ENCODE measurements around the gene ICAM1. TPM values are rescaled to one million over a fixed set of nuclear protein-coding genes. Genes with fewer than 3 reads are reported as not detected.

The ICAM1 gene
- total and polyA plus RNA-seq, 2 of the 8 experiments (the other 6 are each of a cell fraction or from before 2014, with no cell fraction given): 4.0 to 9.4 TPM

GRCh38 chr19:10320602-10321416, 49.9 kb downstream of the ICAM1 start:
- Histone ChIP-seq H3K27me3 (replicated peaks in 1 of 4; ENCODE audit: control insufficient read depth in 3 of 4, extremely low read depth in 1 of 4, insufficient read depth in 3 of 4, low read length in 3 of 4) (no peaks in the 10 kb centered on the region; a peak in 1 of 7 replicates), H3K79me1 (ENCODE audit: low read depth, low read length) (no peaks in the 10 kb centered on the region), H3K27ac (ENCODE audit: low read depth, low read length) (no peak overlapping the region), H4K91ac (replicated peaks; ENCODE audit: insufficient read length, low read length) (no peak overlapping the region), H3K9me3 (ENCODE audit: insufficient read depth in 2 of 2, low read depth in 1 of 2, low read length in 1 of 2) (no peaks in the 10 kb centered on the region), H2BK12ac (ENCODE audit: low read depth, low read length) (no peak overlapping the region), H3K79me2 (ENCODE audit: control insufficient read depth in 1 of 2, insufficient read depth in 2 of 2, low read length in 2 of 2) (no peaks in the 10 kb centered on the region), H3K23ac (ENCODE audit: insufficient read length) (no peak overlapping the region), H3K23me2 (ENCODE audit: low read depth, low read length) (no peaks in the 10 kb centered on the region; the same call in 1 of the 2 replicates), H2AK5ac (ENCODE audit: low read depth, low read length) (no peak overlapping the region), H3K9ac (replicated peaks in 1 of 4; ENCODE audit: extremely low read depth in 1 of 4, low read depth in 3 of 4, low read length in 3 of 4) (no peak overlapping the region), H2AFZ (ENCODE audit: low read length) (no peak overlapping the region), H2BK20ac (ENCODE audit: low read length) (no peak overlapping the region), H2BK5ac (ENCODE audit: low read depth, low read length) (no peak overlapping the region), H3K4ac (replicated peaks; ENCODE audit: insufficient read length, low read depth, low read length) (no peak overlapping the region), H3K14ac (ENCODE audit: insufficient read length) (no peak overlapping the region), H4K5ac (ENCODE audit: insufficient read length, low read depth, low read length) (no peak overlapping the region), H2BK120ac (replicated peaks; ENCODE audit: low read depth, low read length) (no peak overlapping the region), H3K4me2 (ENCODE audit: insufficient read depth in 1 of 2, low read depth in 2 of 2, low read length in 2 of 2) (no peak overlapping the region), H3K56ac (replicated peaks; ENCODE audit: insufficient read length, low read depth, low read length) (no peak overlapping the region), H3K36me3 (ENCODE audit: control insufficient read depth in 2 of 4, insufficient read depth in 4 of 4, low read length in 3 of 4) (peaks cover 23 to 68% (median 51%) of the 10 kb centered on the region in 4 experiments), H3K18ac (ENCODE audit: extremely low read depth, low read length) (no peak overlapping the region), H4K8ac (ENCODE audit: extremely low read depth, insufficient read depth, low read length) (no peak overlapping the region), H2BK15ac (ENCODE audit: low read length) (no peak overlapping the region), H4K20me1 (replicated peaks in 1 of 2; ENCODE audit: control insufficient read depth in 1 of 2, insufficient read depth in 2 of 2, low read length in 2 of 2) (peaks cover 0 to 12% of the 10 kb centered on the region in 2 experiments), H3K4me3 (ENCODE audit: extremely low read depth in 1 of 4, insufficient read depth in 2 of 4, low read depth in 3 of 4, low read length in 4 of 4) (no peak overlapping the region), H3K4me1 (replicated peaks in 1 of 4; ENCODE audit: control insufficient read depth in 3 of 4, insufficient read depth in 4 of 4, low read length in 3 of 4) (no peaks in the 10 kb centered on the region; a peak in 1 of 7 replicates)
- no peak for FAIRE-seq
- CTCF ChIA-PET (ENCODE audit: partially characterized antibody): interaction anchor here (0.6 to 2.4 kb wide), 9 partner anchors 9 to 68 kb away, joined by 3 to 13 read pairs (median 3); partner anchors contain the start of gene ZGLP1
- no peak for DNase-seq (ENCODE audit: low read depth in 1 of 2, low spot score in 2 of 2)
- 88% methylated on average over 25 of the region's 32 CpGs; no CpG with 5 or more reads in 1 of the 2 experiments for WGBS, 2 experiments (ENCODE audit: extremely low coverage in 1 of 2, insufficient coverage in 1 of 2, insufficient read length in 1 of 2, insufficient replicate concordance in 2 of 2, low coverage in 1 of 2, low lambda C conversion rate in 2 of 2, missing lambda C conversion rate in 1 of 2)
- POLR2A ChIA-PET (ENCODE audit: partially characterized antibody): interaction anchor here (1.5 to 11.4 kb wide), 3 partner anchors 12 to 31 kb away, joined by 6 to 104 read pairs (median 7); partner anchors contain the start of genes ICAM5 and RAVER1
- TF ChIP-seq SUZ12 (IDR thresholded peaks at IDR 0.05; ENCODE audit: low read length) (no peak), NANOG (IDR thresholded peaks at IDR 0.05; ENCODE audit: insufficient read depth, low read depth, low read length, poor library complexity, severe bottlenecking) (no peak), POLR2A (IDR thresholded peaks at IDR 0.05; ENCODE audit: control extremely low read depth in 1 of 2, low read depth in 2 of 2, low read length in 2 of 2) (no peak), KDM1A (IDR thresholded peaks at IDR 0.05; ENCODE audit: borderline replicate concordance, low read length) (no peak), ZNF274 (IDR thresholded peaks at IDR 0.05; ENCODE audit: borderline replicate concordance, extremely low read depth, low read length) (no peak), TEAD4 (IDR thresholded peaks at IDR 0.05; ENCODE audit: low read depth, low read length) (no peak), RAD21 (IDR thresholded peaks at IDR 0.05 in 1 of 2, conservative IDR thresholded peaks at IDR 0.05 in 1 of 2; ENCODE audit: low read depth in 2 of 2, low read length in 2 of 2) (no peak), SIN3A (conservative IDR thresholded peaks at IDR 0.05 in 1 of 2, IDR thresholded peaks at IDR 0.05 in 1 of 2; ENCODE audit: low read depth in 1 of 2, low read length in 2 of 2) (no peak), JUND (IDR thresholded peaks at IDR 0.05; ENCODE audit: low read length) (no peak), RBBP5 (IDR thresholded peaks at IDR 0.05; ENCODE audit: borderline replicate concordance, low read depth, low read length) (no peak), TBP (IDR thresholded peaks at IDR 0.05; ENCODE audit: low read depth, low read length) (no peak)

Measured in H1 (cell line).